NB4 (cell line): ENCODE results near the gene MCC.

Experiments used
- DNase-seq: peaks from one replicate; pipeline ENCODE4 v3.0.0; 2010; ENCODE audit warnings: low read depth
- H3K4me3 ChIP-seq: one replicate; pipeline ENCODE4 v1.5.1; 2011; ENCODE audit warnings: mild to moderate bottlenecking, low read depth, low read length, moderate library complexity
- CTCF ChIP-seq: IDR thresholded peaks from one replicate; pipeline ENCODE4 v1.5.1; 2012; ENCODE audit warnings: low read depth, low read length
- MAX ChIP-seq: IDR thresholded peaks from 2 replicates; pipeline ENCODE4 v1.6.1; 2011; ENCODE audit warnings: low read depth, low read length
- MYC ChIP-seq: IDR thresholded peaks from 2 replicates; pipeline ENCODE4 v1.6.1; 2011; ENCODE audit warnings: low read depth, low read length
- POLR2A ChIP-seq: IDR thresholded peaks from 2 replicates; pipeline ENCODE4 v1.6.1; 2011; ENCODE audit warnings: mild to moderate bottlenecking; ENCODE audit not compliant: insufficient read length; ENCODE audit errors: extremely low read depth

Gene MCC

GRCh38 chr5:113052041-113052795 is 436.0 kb downstream of the MCC start:
- no peak overlapping the region for H3K4me3 ChIP-seq
- no peak for DNase-seq
- TF ChIP-seq CTCF: no peak
- no peak for TF ChIP-seq POLR2A
- TF ChIP-seq MAX: no peak
- TF ChIP-seq MYC: no peak

GRCh38 chr5:113050721-113051382 is 437.4 kb downstream of the MCC start:
- DNase-seq: no peak

GRCh38 chr5:113048931-113049330 is 439.3 kb downstream of the MCC start:
- DNase-seq: no peak
- no peak for TF ChIP-seq MAX
- no peak for TF ChIP-seq MYC
- no peak overlapping the region for H3K4me3 ChIP-seq

More at GRCh38 chr5:113050721-113051382, 437.4 kb downstream of the MCC start:
- TF ChIP-seq POLR2A (no peak), MAX (no peak), CTCF (no peak), MYC (no peak)
- no peak overlapping the region for H3K4me3 ChIP-seq

- no peak for DNase-seq
- TF ChIP-seq MAX (no peak), POLR2A (no peak), CTCF (no peak), MYC (no peak)
- no peak overlapping the region for H3K4me3 ChIP-seq
Observed at GRCh38 chr5:113047733-113048652, 440.3 kb downstream of the MCC start.

- H3K4me3 ChIP-seq: no peak overlapping the region
- TF ChIP-seq POLR2A: no peak
- TF ChIP-seq MAX: no peak
- no peak for TF ChIP-seq MYC
- TF ChIP-seq CTCF: no peak
- DNase-seq: no peak
Observed at GRCh38 chr5:113047234-113047633, 441.0 kb downstream of the MCC start.
